ENCODE data around the gene RNF130.

RNF130 gene

GRCh38 chr5:180113660-180114303 lies 42.2 kb upstream of the RNF130 start:
- H3K27me3 ChIP-seq (ENCODE audit: control insufficient read depth, insufficient read depth, low read length): no peaks in the 10 kb centered on the region
- H3K4me1 ChIP-seq (ENCODE audit: control insufficient read depth, insufficient read depth, low read length): no peaks in the 10 kb centered on the region
- H3K9ac ChIP-seq (ENCODE audit: low read depth, low read length): no peak overlapping the region
- H3K27ac ChIP-seq (ENCODE audit: low read depth, low read length): no peak overlapping the region
- H3K4me3 ChIP-seq (ENCODE audit: low read depth, low read length): no peak overlapping the region
- H3K9me3 ChIP-seq (ENCODE audit: control insufficient read depth, insufficient read depth, low read length): no peaks in the 10 kb centered on the region
- no peaks in the 10 kb centered on the region for H3K36me3 ChIP-seq (ENCODE audit: control insufficient read depth, insufficient read depth, low read length)

- Histone ChIP-seq H3K27ac (ENCODE audit: low read depth, low read length) (no peak overlapping the region), H3K4me3 (ENCODE audit: low read depth, low read length) (no peak overlapping the region), H3K9ac (ENCODE audit: low read depth, low read length) (no peak overlapping the region), H3K27me3 (ENCODE audit: control insufficient read depth, insufficient read depth, low read length) (no peaks in the 10 kb centered on the region), H3K9me3 (ENCODE audit: control insufficient read depth, insufficient read depth, low read length) (no peaks in the 10 kb centered on the region; the same call in 1 of the 2 replicates), H3K36me3 (ENCODE audit: control insufficient read depth, insufficient read depth, low read length) (no peaks in the 10 kb centered on the region), H3K4me1 (ENCODE audit: control insufficient read depth, insufficient read depth, low read length) (no peaks in the 10 kb centered on the region)
These were observed 40.8 kb upstream of the RNF130 start for GRCh38 chr5:180112181-180112861.

- Histone ChIP-seq H3K27me3 (ENCODE audit: control insufficient read depth, insufficient read depth, low read length) (no peaks in the 10 kb centered on the region), H3K4me1 (ENCODE audit: control insufficient read depth, insufficient read depth, low read length) (no peaks in the 10 kb centered on the region), H3K9ac (ENCODE audit: low read depth, low read length) (no peak overlapping the region), H3K9me3 (ENCODE audit: control insufficient read depth, insufficient read depth, low read length) (peaks cover 6% of the 10 kb centered on the region; the same call in 1 of the 2 replicates), H3K36me3 (ENCODE audit: control insufficient read depth, insufficient read depth, low read length) (no peaks in the 10 kb centered on the region), H3K27ac (ENCODE audit: low read depth, low read length) (no peak overlapping the region), H3K4me3 (ENCODE audit: low read depth, low read length) (no peak overlapping the region)
These were observed 39.9 kb upstream of the RNF130 start for GRCh38 chr5:180111273-180112002.

GRCh38 chr5:180109920-180110319 lies 38.4 kb upstream of the RNF130 start:
- H3K36me3 ChIP-seq (ENCODE audit: control insufficient read depth, insufficient read depth, low read length): no peaks in the 10 kb centered on the region
- no peak overlapping the region for H3K4me3 ChIP-seq (ENCODE audit: low read depth, low read length)
- no peak overlapping the region for H3K27ac ChIP-seq (ENCODE audit: low read depth, low read length)
- H3K9me3 ChIP-seq (ENCODE audit: control insufficient read depth, insufficient read depth, low read length): peaks cover 13% of the 10 kb centered on the region; the same call in 1 of the 2 replicates
- H3K4me1 ChIP-seq (ENCODE audit: control insufficient read depth, insufficient read depth, low read length): no peaks in the 10 kb centered on the region
- no peak overlapping the region for H3K9ac ChIP-seq (ENCODE audit: low read depth, low read length)
- no peaks in the 10 kb centered on the region for H3K27me3 ChIP-seq (ENCODE audit: control insufficient read depth, insufficient read depth, low read length)

GRCh38 chr5:180107005-180107404 lies 35.4 kb upstream of the RNF130 start:
- Histone ChIP-seq H3K9ac (ENCODE audit: low read depth, low read length) (no peak overlapping the region), H3K27me3 (ENCODE audit: control insufficient read depth, insufficient read depth, low read length) (no peaks in the 10 kb centered on the region), H3K36me3 (ENCODE audit: control insufficient read depth, insufficient read depth, low read length) (no peaks in the 10 kb centered on the region), H3K27ac (ENCODE audit: low read depth, low read length) (no peak overlapping the region), H3K9me3 (ENCODE audit: control insufficient read depth, insufficient read depth, low read length) (peaks cover 13% of the 10 kb centered on the region; the same call in 1 of the 2 replicates), H3K4me3 (ENCODE audit: low read depth, low read length) (no peak overlapping the region), H3K4me1 (ENCODE audit: control insufficient read depth, insufficient read depth, low read length) (no peaks in the 10 kb centered on the region)

- peaks cover 13% of the 10 kb centered on the region; the same call in 1 of the 2 replicates for H3K9me3 ChIP-seq (ENCODE audit: control insufficient read depth, insufficient read depth, low read length)
- H3K9ac ChIP-seq (ENCODE audit: low read depth, low read length): no peak overlapping the region
- H3K4me3 ChIP-seq (ENCODE audit: low read depth, low read length): no peak overlapping the region
- H3K36me3 ChIP-seq (ENCODE audit: control insufficient read depth, insufficient read depth, low read length): no peaks in the 10 kb centered on the region
- H3K4me1 ChIP-seq (ENCODE audit: control insufficient read depth, insufficient read depth, low read length): no peaks in the 10 kb centered on the region
- H3K27me3 ChIP-seq (ENCODE audit: control insufficient read depth, insufficient read depth, low read length): no peaks in the 10 kb centered on the region
- no peak overlapping the region for H3K27ac ChIP-seq (ENCODE audit: low read depth, low read length)
These were observed 34.3 kb upstream of the RNF130 start for GRCh38 chr5:180105827-180106312.

GRCh38 chr5:180104168-180104530 lies 32.6 kb upstream of the RNF130 start:
- Histone ChIP-seq H3K9ac (ENCODE audit: low read depth, low read length) (no peak overlapping the region), H3K4me3 (ENCODE audit: low read depth, low read length) (no peak overlapping the region), H3K27me3 (ENCODE audit: control insufficient read depth, insufficient read depth, low read length) (no peaks in the 10 kb centered on the region), H3K4me1 (ENCODE audit: control insufficient read depth, insufficient read depth, low read length) (no peaks in the 10 kb centered on the region), H3K27ac (ENCODE audit: low read depth, low read length) (no peak overlapping the region), H3K36me3 (ENCODE audit: control insufficient read depth, insufficient read depth, low read length) (no peaks in the 10 kb centered on the region), H3K9me3 (ENCODE audit: control insufficient read depth, insufficient read depth, low read length) (peaks cover 13% of the 10 kb centered on the region; the same call in 1 of the 2 replicates)

- peaks cover 13% of the 10 kb centered on the region; the same call in 1 of the 2 replicates for H3K9me3 ChIP-seq (ENCODE audit: control insufficient read depth, insufficient read depth, low read length)
- no peak overlapping the region for H3K9ac ChIP-seq (ENCODE audit: low read depth, low read length)
- H3K27me3 ChIP-seq (ENCODE audit: control insufficient read depth, insufficient read depth, low read length): no peaks in the 10 kb centered on the region
- H3K27ac ChIP-seq (ENCODE audit: low read depth, low read length): no peak overlapping the region
- no peaks in the 10 kb centered on the region for H3K36me3 ChIP-seq (ENCODE audit: control insufficient read depth, insufficient read depth, low read length)
- H3K4me1 ChIP-seq (ENCODE audit: control insufficient read depth, insufficient read depth, low read length): no peaks in the 10 kb centered on the region
- H3K4me3 ChIP-seq (ENCODE audit: low read depth, low read length): no peak overlapping the region
These were observed 32.1 kb upstream of the RNF130 start for GRCh38 chr5:180103487-180104167.

- no peaks in the 10 kb centered on the region for H3K27me3 ChIP-seq (ENCODE audit: control insufficient read depth, insufficient read depth, low read length)
- H3K36me3 ChIP-seq (ENCODE audit: control insufficient read depth, insufficient read depth, low read length): no peaks in the 10 kb centered on the region
- no peaks in the 10 kb centered on the region for H3K4me1 ChIP-seq (ENCODE audit: control insufficient read depth, insufficient read depth, low read length)
- no peak overlapping the region for H3K9ac ChIP-seq (ENCODE audit: low read depth, low read length)
- peaks cover 13% of the 10 kb centered on the region; the same call in 1 of the 2 replicates for H3K9me3 ChIP-seq (ENCODE audit: control insufficient read depth, insufficient read depth, low read length)
- no peak overlapping the region for H3K4me3 ChIP-seq (ENCODE audit: low read depth, low read length)
- H3K27ac ChIP-seq (ENCODE audit: low read depth, low read length): no peak overlapping the region
These were observed 31.1 kb upstream of the RNF130 start for GRCh38 chr5:180102636-180103035.

GRCh38 chr5:180101451-180102105 lies 30.0 kb upstream of the RNF130 start:
- no peaks in the 10 kb centered on the region for H3K4me1 ChIP-seq (ENCODE audit: control insufficient read depth, insufficient read depth, low read length)
- H3K36me3 ChIP-seq (ENCODE audit: control insufficient read depth, insufficient read depth, low read length): no peaks in the 10 kb centered on the region
- H3K4me3 ChIP-seq (ENCODE audit: low read depth, low read length): no peak overlapping the region
- no peaks in the 10 kb centered on the region for H3K27me3 ChIP-seq (ENCODE audit: control insufficient read depth, insufficient read depth, low read length)
- H3K27ac ChIP-seq (ENCODE audit: low read depth, low read length): no peak overlapping the region
- H3K9ac ChIP-seq (ENCODE audit: low read depth, low read length): no peak overlapping the region
- H3K9me3 ChIP-seq (ENCODE audit: control insufficient read depth, insufficient read depth, low read length): peaks cover 8% of the 10 kb centered on the region; the same call in 1 of the 2 replicates

All from HUES48 (cell line).